ENCODE results near the gene ZNF865. TPM values are rescaled to one million over a fixed set of nuclear protein-coding genes. Genes with fewer than 3 reads are reported as not detected.

ZNF865 gene
- total and polyA plus RNA-seq, 2 donors (not counting 3 experiments of a cell fraction or from before 2014, with no cell fraction given) = 4.0 to 10.1 TPM

DNA sequence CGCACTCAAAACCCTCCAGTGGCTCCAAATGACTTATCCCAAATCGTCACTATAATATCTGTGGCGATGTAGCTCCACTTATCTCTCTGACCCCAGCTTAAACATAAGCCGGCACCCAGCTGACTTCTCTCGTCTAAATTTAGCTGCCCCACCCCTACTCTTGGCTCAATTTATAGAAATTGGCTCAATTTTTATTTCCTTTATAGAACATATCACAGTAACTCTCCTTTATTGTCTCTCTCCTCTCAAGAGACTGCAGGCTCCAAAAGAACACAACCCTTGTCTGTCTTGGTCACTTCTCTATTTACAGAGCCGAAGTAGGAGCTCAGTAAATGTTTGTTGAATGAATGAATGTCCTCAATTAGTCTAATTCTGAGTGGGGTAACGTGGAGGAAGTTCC, 18.1 kb downstream of the ZNF865 start:
- ChIA-PET CTCF (interaction anchor here (1.5 kb wide), 1 partner anchor 15 kb away, joined by 5 read pairs; no protein-coding TSS in a partner anchor), POLR2A (interaction anchor here (1.4 kb wide), 1 partner anchor 24 kb away, joined by 8 read pairs; the partner anchor contains the start of gene FIZ1)
- no peaks in the 10 kb centered on the region for H3K27me3 ChIP-seq (ENCODE audit: control insufficient read depth in 2 of 2, insufficient read depth in 2 of 2, low read length in 2 of 2)
- H3K4me1 ChIP-seq (ENCODE audit: control insufficient read depth, extremely low read depth, insufficient read depth, low read length) = peaks cover 6% of the 10 kb centered on the region
- no peak overlapping the region for H3K4me2 ChIP-seq (ENCODE audit: insufficient read depth, low read length)
- peaks cover 0 to 3% of the 10 kb centered on the region in 2 experiments for H3K36me3 ChIP-seq (ENCODE audit: control insufficient read depth in 2 of 2, extremely low read depth in 1 of 2, insufficient read depth in 2 of 2, low read length in 2 of 2)
- DNase-seq (ENCODE audit: low read depth, low spot score) = no peak
- H3K9ac ChIP-seq (replicated peaks; ENCODE audit: extremely low read depth, insufficient read depth, low read length) = no peak overlapping the region
- TF ChIP-seq JUN (IDR thresholded peaks at IDR 0.05; ENCODE audit: borderline replicate concordance, insufficient read depth, insufficient read length, low read depth) (no peak), POLR2A (IDR thresholded peaks at IDR 0.05; ENCODE audit: low read depth, low read length) (no peak), POLR2AphosphoS5 (IDR thresholded peaks at IDR 0.05; ENCODE audit: insufficient read depth, low read depth, low read length) (no peak), MYC (IDR thresholded peaks at IDR 0.05; ENCODE audit: low read depth, low read length) (no peak), FOS (IDR thresholded peaks at IDR 0.05; ENCODE audit: borderline replicate concordance, insufficient read depth, low read length) (no peak), GATA2 (IDR thresholded peaks at IDR 0.05; ENCODE audit: insufficient read depth, insufficient read length, low read depth, low read length) (no peak), EZH2 (IDR thresholded peaks at IDR 0.05; ENCODE audit: borderline replicate concordance, low read depth, low read length, severe bottlenecking) (no peak)
- TF ChIP-seq, protein P1, sequence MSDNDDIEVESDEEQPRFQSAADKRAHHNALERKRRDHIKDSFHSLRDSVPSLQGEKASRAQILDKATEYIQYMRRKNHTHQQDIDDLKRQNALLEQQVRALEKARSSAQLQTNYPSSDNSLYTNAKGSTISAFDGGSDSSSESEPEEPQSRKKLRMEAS (IDR thresholded peaks at IDR 0.05; ENCODE audit: insufficient read depth, insufficient read length) = no peak
- TF ChIP-seq, protein P2, sequence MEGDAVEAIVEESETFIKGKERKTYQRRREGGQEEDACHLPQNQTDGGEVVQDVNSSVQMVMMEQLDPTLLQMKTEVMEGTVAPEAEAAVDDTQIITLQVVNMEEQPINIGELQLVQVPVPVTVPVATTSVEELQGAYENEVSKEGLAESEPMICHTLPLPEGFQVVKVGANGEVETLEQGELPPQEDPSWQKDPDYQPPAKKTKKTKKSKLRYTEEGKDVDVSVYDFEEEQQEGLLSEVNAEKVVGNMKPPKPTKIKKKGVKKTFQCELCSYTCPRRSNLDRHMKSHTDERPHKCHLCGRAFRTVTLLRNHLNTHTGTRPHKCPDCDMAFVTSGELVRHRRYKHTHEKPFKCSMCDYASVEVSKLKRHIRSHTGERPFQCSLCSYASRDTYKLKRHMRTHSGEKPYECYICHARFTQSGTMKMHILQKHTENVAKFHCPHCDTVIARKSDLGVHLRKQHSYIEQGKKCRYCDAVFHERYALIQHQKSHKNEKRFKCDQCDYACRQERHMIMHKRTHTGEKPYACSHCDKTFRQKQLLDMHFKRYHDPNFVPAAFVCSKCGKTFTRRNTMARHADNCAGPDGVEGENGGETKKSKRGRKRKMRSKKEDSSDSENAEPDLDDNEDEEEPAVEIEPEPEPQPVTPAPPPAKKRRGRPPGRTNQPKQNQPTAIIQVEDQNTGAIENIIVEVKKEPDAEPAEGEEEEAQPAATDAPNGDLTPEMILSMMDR (IDR thresholded peaks at IDR 0.05; ENCODE audit: extremely low read depth in 1 of 2, insufficient read depth in 1 of 2, low read depth in 1 of 2, low read length in 2 of 2) = no peak
- no peaks in the 10 kb centered on the region for H3K9me1 ChIP-seq (replicated peaks; ENCODE audit: control insufficient read depth, extremely low read depth, insufficient read depth, low read length)
- intact Hi-C loops (cut with micrococcal nuclease) = no loop called here
- no peaks in the 10 kb centered on the region for H3K9me3 ChIP-seq (replicated peaks; ENCODE audit: control insufficient read depth, insufficient read depth, low read length)
- TSS peak; percentile 34 for BruUV-seq (replicated peaks)
- no peak overlapping the region for H3K4me3 ChIP-seq (replicated peaks in 1 of 3; ENCODE audit: insufficient read depth in 1 of 3, low read depth in 1 of 3, low read length in 3 of 3)
- no peaks in the 10 kb centered on the region for H3K79me2 ChIP-seq (ENCODE audit: control insufficient read depth, insufficient read depth, low read length)
- H3K27ac ChIP-seq (ENCODE audit: insufficient read depth, low read depth, low read length) = no peak overlapping the region
- FAIRE-seq = no peak
- no peak overlapping the region for H2AFZ ChIP-seq (ENCODE audit: low read depth, low read length)
- H4K20me1 ChIP-seq (replicated peaks; ENCODE audit: control insufficient read depth, extremely low read depth, insufficient read depth, low read length) = no peaks in the 10 kb centered on the region
- dilution Hi-C loops (cut with MboI; ENCODE audit: extremely low pct_ligation_motif_present, low sequenced_read_pairs) = no loop called here
